BE2C (cell line): ENCODE measurements around the gene KCNMA1.

ENCODE experiments used
- DNase-seq: peaks from one replicate; pipeline ENCODE4 v3.0.0-alpha.2; 2020
- H3K27me3 ChIP-seq: fragments of 250-450 bp; sonication (Bioruptor Pico); 2 replicates; pipeline ENCODE4 v1.5.1; 2020; ENCODE audit warnings: mild to moderate bottlenecking
- H3K36me3 ChIP-seq: fragments of 250-450 bp; sonication (Bioruptor Pico); 2 replicates; pipeline ENCODE4 v1.5.1; 2020; ENCODE audit warnings: mild to moderate bottlenecking
- H3K4me1 ChIP-seq: fragments of 250-450 bp; sonication (Bioruptor Pico); 2 replicates; pipeline ENCODE4 v1.5.1; 2020
- H3K4me3 ChIP-seq: 2 replicates; pipeline ENCODE4 v1.5.1; 2011; ENCODE audit warnings: low read depth, low read length
- H3K9me3 ChIP-seq: fragments of 250-450 bp; sonication (Bioruptor Pico); 2 replicates; pipeline ENCODE4 v1.5.1; 2020
- TF ChIP-seq, protein P1 (sequence below): IDR thresholded peaks from 2 replicates; pipeline ENCODE4 v1.5.1; 2012; ENCODE audit warnings: mild to moderate bottlenecking, low read depth, low read length

The KCNMA1 gene

GRCh38 chr10:77566914-77567566, 70.6 kb downstream of the KCNMA1 start:
- Histone ChIP-seq H3K9me3 (no peaks in the 10 kb centered on the region), H3K27me3 (no peaks in the 10 kb centered on the region), H3K36me3 (no peaks in the 10 kb centered on the region), H3K4me3 (no peak overlapping the region), H3K4me1 (peaks cover 19% of the 10 kb centered on the region)
- TF ChIP-seq, protein P1, sequence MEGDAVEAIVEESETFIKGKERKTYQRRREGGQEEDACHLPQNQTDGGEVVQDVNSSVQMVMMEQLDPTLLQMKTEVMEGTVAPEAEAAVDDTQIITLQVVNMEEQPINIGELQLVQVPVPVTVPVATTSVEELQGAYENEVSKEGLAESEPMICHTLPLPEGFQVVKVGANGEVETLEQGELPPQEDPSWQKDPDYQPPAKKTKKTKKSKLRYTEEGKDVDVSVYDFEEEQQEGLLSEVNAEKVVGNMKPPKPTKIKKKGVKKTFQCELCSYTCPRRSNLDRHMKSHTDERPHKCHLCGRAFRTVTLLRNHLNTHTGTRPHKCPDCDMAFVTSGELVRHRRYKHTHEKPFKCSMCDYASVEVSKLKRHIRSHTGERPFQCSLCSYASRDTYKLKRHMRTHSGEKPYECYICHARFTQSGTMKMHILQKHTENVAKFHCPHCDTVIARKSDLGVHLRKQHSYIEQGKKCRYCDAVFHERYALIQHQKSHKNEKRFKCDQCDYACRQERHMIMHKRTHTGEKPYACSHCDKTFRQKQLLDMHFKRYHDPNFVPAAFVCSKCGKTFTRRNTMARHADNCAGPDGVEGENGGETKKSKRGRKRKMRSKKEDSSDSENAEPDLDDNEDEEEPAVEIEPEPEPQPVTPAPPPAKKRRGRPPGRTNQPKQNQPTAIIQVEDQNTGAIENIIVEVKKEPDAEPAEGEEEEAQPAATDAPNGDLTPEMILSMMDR: no peak
- DNase-seq: no peak

DNA sequence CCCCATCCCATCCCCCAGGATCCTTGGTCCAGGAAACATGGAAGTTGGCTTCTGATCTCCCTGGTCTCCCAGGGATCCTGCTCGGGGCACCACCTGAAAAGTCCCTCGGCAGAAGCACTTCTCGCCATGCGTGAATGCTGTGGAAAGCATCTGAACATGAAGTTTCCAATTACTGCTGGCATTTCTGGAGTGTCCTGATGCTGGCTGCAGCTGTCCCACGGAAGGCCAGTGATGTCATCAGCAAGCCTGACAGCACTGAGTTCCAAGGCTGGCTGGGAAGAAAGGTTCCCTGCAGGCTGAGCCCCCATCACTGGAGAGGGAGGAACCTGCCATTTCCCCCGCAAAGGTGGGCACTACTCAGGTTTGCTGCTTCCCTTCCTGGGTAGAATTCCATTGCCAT, 71.4 kb downstream of the KCNMA1 start:
- H3K4me3 ChIP-seq: no peak overlapping the region
- H3K27me3 ChIP-seq: no peaks in the 10 kb centered on the region
- no peaks in the 10 kb centered on the region for H3K9me3 ChIP-seq
- H3K36me3 ChIP-seq: no peaks in the 10 kb centered on the region
- peaks cover 13% of the 10 kb centered on the region for H3K4me1 ChIP-seq
- no peak for DNase-seq
- TF ChIP-seq, protein P1: no peak

- Histone ChIP-seq H3K36me3 (no peaks in the 10 kb centered on the region), H3K27me3 (no peaks in the 10 kb centered on the region), H3K9me3 (no peaks in the 10 kb centered on the region), H3K4me1 (peaks cover 11% of the 10 kb centered on the region; the same call in 1 of the 2 replicates), H3K4me3 (no peak overlapping the region)
- DNase-seq: no peak
- TF ChIP-seq, protein P1: no peak
Observed at GRCh38 chr10:77565590-77566023, 72.0 kb downstream of the KCNMA1 start.

DNA sequence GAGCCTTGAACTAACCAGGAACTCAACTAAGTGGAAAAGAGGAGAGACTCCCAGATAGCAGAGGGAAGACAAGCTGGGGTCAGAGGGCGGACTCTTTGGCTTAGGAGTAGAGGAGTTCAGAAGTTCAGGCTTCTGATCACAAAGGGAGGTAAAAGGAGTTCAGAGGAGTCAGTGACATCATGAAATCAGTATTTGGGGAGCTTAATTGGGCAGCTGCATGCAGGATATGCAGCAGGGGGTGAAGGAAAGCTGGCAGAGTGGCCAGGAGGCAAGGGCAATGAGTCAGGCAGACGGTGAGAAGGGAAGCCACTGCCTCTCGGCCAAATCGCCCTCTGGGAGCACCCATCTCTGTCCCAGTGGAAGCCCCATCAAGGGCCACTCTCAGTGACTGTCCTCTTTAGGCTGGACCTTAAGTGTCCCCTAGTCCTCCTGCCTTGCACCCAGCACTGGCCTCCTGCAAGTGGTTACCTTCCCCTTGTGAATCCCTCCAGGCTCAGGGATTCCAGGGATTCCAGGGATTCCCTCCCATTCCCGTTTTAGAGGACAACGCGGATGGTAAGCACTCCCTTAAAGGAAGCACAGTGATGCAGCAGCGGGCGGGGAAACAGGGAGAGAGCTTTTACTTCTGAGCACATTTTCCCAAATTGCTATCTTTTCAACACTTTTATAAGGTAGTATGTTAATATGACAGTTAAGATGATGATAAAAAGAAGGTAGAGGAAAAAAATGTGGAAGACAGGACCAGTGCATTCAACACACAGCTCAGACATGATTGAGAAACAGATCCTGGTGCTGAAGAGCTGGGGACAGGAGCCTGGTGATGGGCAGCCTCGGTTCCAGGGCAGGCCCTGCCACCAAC, 72.6 kb downstream of the KCNMA1 start:
- DNase-seq: no peak
- H3K9me3 ChIP-seq: no peaks in the 10 kb centered on the region

DNA sequence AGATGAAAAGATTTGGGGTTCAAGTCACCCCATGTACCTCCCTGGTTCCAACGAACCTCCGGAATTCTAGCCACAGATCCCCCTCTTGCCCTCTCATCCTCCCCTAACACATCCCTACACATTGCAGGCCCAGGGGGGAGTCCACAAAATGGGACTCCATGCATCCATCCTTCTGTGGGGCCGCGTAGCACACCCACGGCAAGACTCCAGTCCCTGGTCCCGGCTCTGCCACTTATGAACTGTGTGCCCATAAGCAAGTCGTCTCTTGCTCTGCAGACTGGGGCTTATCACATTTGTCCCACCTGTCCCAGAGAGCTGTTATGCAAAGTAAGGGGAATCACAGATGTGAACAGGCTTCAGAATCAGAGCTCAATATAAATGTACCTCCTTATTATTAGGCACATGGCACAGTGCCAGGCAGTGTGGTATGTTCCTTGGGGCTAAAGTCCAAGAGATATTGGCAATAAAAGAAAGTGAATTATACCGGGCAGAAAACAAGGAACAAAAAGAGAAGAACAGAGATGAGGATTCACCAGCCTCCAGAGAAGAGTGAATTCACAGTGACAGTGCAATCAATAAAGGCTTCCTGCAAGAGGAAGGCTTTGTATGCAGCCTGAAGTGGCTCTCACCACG, 73.9 kb downstream of the KCNMA1 start:
- Histone ChIP-seq H3K4me3 (no peak overlapping the region), H3K4me1 (peaks cover 11% of the 10 kb centered on the region; the same call in 1 of the 2 replicates), H3K27me3 (no peaks in the 10 kb centered on the region), H3K9me3 (no peaks in the 10 kb centered on the region), H3K36me3 (no peaks in the 10 kb centered on the region)
- TF ChIP-seq, protein P1: no peak
- no peak for DNase-seq

More for the DNA sequence above, 72.6 kb downstream of the KCNMA1 start:
- Histone ChIP-seq H3K36me3 (no peaks in the 10 kb centered on the region), H3K4me3 (no peak overlapping the region), H3K4me1 (peaks cover 11% of the 10 kb centered on the region; the same call in 1 of the 2 replicates), H3K27me3 (no peaks in the 10 kb centered on the region)
- TF ChIP-seq, protein P1: no peak
